DOHH2 (cell line): ENCODE measurements around the gene GSAP.

Source experiments
- H3F3A ChIP-seq: fragments of 200-600 bp; sonication (generic), shearing (Covaris generic); 2 replicates; pipeline ENCODE4 v1.6.0; 2016; ENCODE audit warnings: antibody characterized with exemption, mild to moderate bottlenecking; ENCODE audit not compliant: control insufficient read depth, insufficient read depth
- H3K27ac ChIP-seq: fragments of 200-600 bp; sonication (generic); 2 replicates; pipeline ENCODE4 v1.5.1; 2014; ENCODE audit warnings: low read depth, mild to moderate bottlenecking, low read length, moderate library complexity
- H3K27me3 ChIP-seq: fragments of 200-600 bp; sonication (generic); 2 replicates; pipeline ENCODE4 v1.6.1; 2014; ENCODE audit warnings: mild to moderate bottlenecking, low read length, mixed read lengths; ENCODE audit not compliant: control insufficient read depth
- H3K36me3 ChIP-seq: fragments of 200-600 bp; sonication (generic); 2 replicates; pipeline ENCODE4 v1.6.1; 2014; ENCODE audit warnings: mild to moderate bottlenecking, low read length, moderate library complexity, mixed read lengths; ENCODE audit not compliant: control insufficient read depth
- H3K4me1 ChIP-seq: fragments of 200-600 bp; sonication (generic); 2 replicates; pipeline ENCODE4 v1.6.1; 2014; ENCODE audit warnings: mild to moderate bottlenecking, low read length, mixed read lengths; ENCODE audit not compliant: control insufficient read depth
- H3K4me2 ChIP-seq: fragments of 200-600 bp; sonication (generic); 2 replicates; pipeline ENCODE4 v1.6.0; 2014; ENCODE audit warnings: mild to moderate bottlenecking, low read length, moderate library complexity
- H3K4me3 ChIP-seq: fragments of 200-600 bp; sonication (generic); 2 replicates; pipeline ENCODE4 v1.5.1; 2014; ENCODE audit warnings: mild to moderate bottlenecking, low read length, mixed read lengths
- H3K79me2 ChIP-seq: fragments of 200-600 bp; sonication (generic); 2 replicates; pipeline ENCODE4 v1.6.1; 2014; ENCODE audit warnings: mild to moderate bottlenecking, low read length, mixed read lengths; ENCODE audit not compliant: control insufficient read depth
- H3K9me2 ChIP-seq: fragments of 200-600 bp; sonication (generic); replicated peaks from 2 replicates; pipeline ENCODE4 v1.6.1; 2014; ENCODE audit warnings: mild to moderate bottlenecking, low read length, mixed read lengths; ENCODE audit not compliant: control insufficient read depth
- H3K9me3 ChIP-seq: fragments of 200-600 bp; sonication (generic); 2 replicates; pipeline ENCODE4 v1.6.1; 2014; ENCODE audit warnings: antibody characterized with exemption, low read length, mixed read lengths; ENCODE audit not compliant: control insufficient read depth, insufficient read depth
- H4K20me1 ChIP-seq: fragments of 200-600 bp; sonication (generic); 2 replicates; pipeline ENCODE4 v1.6.0; 2014; ENCODE audit warnings: low read depth, mild to moderate bottlenecking, antibody characterized with exemption, low read length, moderate library complexity; ENCODE audit not compliant: control insufficient read depth, insufficient read depth
- CTCF ChIP-seq: fragments of 200-600 bp; sonication (generic); IDR thresholded peaks from one replicate; pipeline ENCODE4 v1.5.1; 2014; ENCODE audit warnings: antibody characterized with exemption, mild to moderate bottlenecking, low read depth, low read length; ENCODE audit not compliant: poor library complexity, severe bottlenecking
- EZH2phosphoT487 ChIP-seq: fragments of 200-600 bp; sonication (generic); IDR thresholded peaks from 2 replicates; pipeline ENCODE4 v1.6.1; 2017; ENCODE audit warnings: borderline replicate concordance, mild to moderate bottlenecking, antibody characterized with exemption, low read length, moderate library complexity, mixed read lengths

Gene GSAP

GRCh38 chr7:77422500-77422899 lies 6.4 kb upstream of the GSAP start:
- Histone ChIP-seq H3K4me2 (no peak overlapping the region), H3K27me3 (peaks cover 42% of the 10 kb centered on the region), H3K27ac (no peak overlapping the region), H3K9me2 (no peaks in the 10 kb centered on the region), H3F3A (no peaks in the 10 kb centered on the region), H3K9me3 (no peaks in the 10 kb centered on the region), H3K4me3 (no peak overlapping the region), H3K36me3 (no peaks in the 10 kb centered on the region), H4K20me1 (no peaks in the 10 kb centered on the region), H3K4me1 (no peaks in the 10 kb centered on the region), H3K79me2 (no peaks in the 10 kb centered on the region)
- TF ChIP-seq CTCF (no peak), EZH2phosphoT487 (no peak)

GRCh38 chr7:77420986-77421672 lies 5.0 kb upstream of the GSAP start:
- peaks cover 48% of the 10 kb centered on the region for H3K27me3 ChIP-seq
- no peak overlapping the region for H3K4me2 ChIP-seq
- no peak overlapping the region for H3K27ac ChIP-seq
- no peaks in the 10 kb centered on the region for H3K79me2 ChIP-seq
- H3K9me2 ChIP-seq = no peaks in the 10 kb centered on the region
- no peak for TF ChIP-seq EZH2phosphoT487
- no peak for TF ChIP-seq CTCF
- peaks cover 3% of the 10 kb centered on the region; the same call in 1 of the 2 replicates for H3K4me1 ChIP-seq
- no peaks in the 10 kb centered on the region for H3K9me3 ChIP-seq
- no peaks in the 10 kb centered on the region for H3F3A ChIP-seq
- H3K4me3 ChIP-seq = no peak overlapping the region
- H4K20me1 ChIP-seq = no peaks in the 10 kb centered on the region
- H3K36me3 ChIP-seq = no peaks in the 10 kb centered on the region

- Histone ChIP-seq H3K9me3 (no peaks in the 10 kb centered on the region), H3F3A (no peaks in the 10 kb centered on the region), H3K9me2 (no peaks in the 10 kb centered on the region), H3K4me2 (no peak overlapping the region), H3K27ac (no peak overlapping the region), H3K79me2 (no peaks in the 10 kb centered on the region), H3K4me1 (peaks cover 10% of the 10 kb centered on the region), H3K27me3 (peaks cover 48% of the 10 kb centered on the region), H3K4me3 (no peak overlapping the region), H4K20me1 (no peaks in the 10 kb centered on the region), H3K36me3 (no peaks in the 10 kb centered on the region)
- TF ChIP-seq EZH2phosphoT487 (no peak), CTCF (no peak)
These were observed 4.3 kb upstream of the GSAP start for GRCh38 chr7:77420438-77420837.
